GM03348 (cell line): Measurements from ENCODE around the gene PPP1R1C.
"Not testable (repeated sequence)": the region's sequence is repeated elsewhere in the genome, so short reads cannot be mapped to it uniquely, and the experiment has no call there.

Experiments used
- DNase-seq: peaks from one replicate; pipeline ENCODE4 v3.0.0; 2012; ENCODE audit warnings: low spot score

Gene PPP1R1C

GRCh38 chr2:181985632-181986205 is at the start of gene PPP1R1C:
Gene PPP1R1C, plus strand, starts transcription at chr2:181985853. Its CDS starts 258 bp downstream, at chr2:181986111.
- DNase-seq: no peak

GRCh38 chr2:181937473-181937872 is 48.2 kb upstream of the PPP1R1C start:
- peak; percentile 18 for DNase-seq

GRCh38 chr2:181943411-181944124 is 42.1 kb upstream of the PPP1R1C start:
- DNase-seq: no peak

GRCh38 chr2:181944164-181944913 is 41.3 kb upstream of the PPP1R1C start:
- no peak for DNase-seq

GRCh38 chr2:181944914-181945291 is 40.8 kb upstream of the PPP1R1C start:
- no peak for DNase-seq

GRCh38 chr2:181946444-181947127 is 39.1 kb upstream of the PPP1R1C start:
- DNase-seq: peak; percentile 6

- no peak for DNase-seq
Measured at GRCh38 chr2:181947273-181947672, 38.4 kb upstream of the PPP1R1C start.

- DNase-seq: no peak
Measured at GRCh38 chr2:181948227-181948626, 37.4 kb upstream of the PPP1R1C start.

- peak; percentile 20 for DNase-seq
Measured at GRCh38 chr2:181949047-181949446, 36.6 kb upstream of the PPP1R1C start.

- no peak for DNase-seq
Measured at GRCh38 chr2:181952404-181953226, 33.0 kb upstream of the PPP1R1C start.

- DNase-seq: peak; percentile 55
Measured at GRCh38 chr2:181953881-181954537, 31.6 kb upstream of the PPP1R1C start.

- DNase-seq: peak; percentile 11
Measured at GRCh38 chr2:181954538-181954883, 31.1 kb upstream of the PPP1R1C start.

- DNase-seq: peak; percentile 44
Measured at GRCh38 chr2:181955010-181955409, 30.6 kb upstream of the PPP1R1C start.

- not testable (repeated sequence) for DNase-seq
Measured at GRCh38 chr2:181955866-181956265, 29.8 kb upstream of the PPP1R1C start.

GRCh38 chr2:181957668-181958067 is 28.0 kb upstream of the PPP1R1C start:
- DNase-seq: no peak

GRCh38 chr2:181958726-181959125 is 26.9 kb upstream of the PPP1R1C start:
- DNase-seq: no peak

- no peak for DNase-seq
Measured at GRCh38 chr2:181959508-181959907, 26.1 kb upstream of the PPP1R1C start.

- not testable (repeated sequence) for DNase-seq
Measured at GRCh38 chr2:181961167-181961566, 24.5 kb upstream of the PPP1R1C start.

- DNase-seq: no peak
Measured at GRCh38 chr2:181962142-181962541, 23.5 kb upstream of the PPP1R1C start.

GRCh38 chr2:181970160-181970794 is 15.4 kb upstream of the PPP1R1C start:
- no peak for DNase-seq

- no peak for DNase-seq
Measured at GRCh38 chr2:181971032-181971431, 14.6 kb upstream of the PPP1R1C start.
